HG03159 (cell line): ENCODE measurements around the gene OR8H2.
"Not testable (repeated sequence)": the region's sequence is repeated elsewhere in the genome, so short reads cannot be mapped to it uniquely, and the experiment has no call there.

Source experiments
- ATAC-seq: cut with Tn5 transposase; IDR thresholded peaks from one replicate; pipeline ENCODE4 v1.9.1; 2021; ENCODE audit warnings: mild to moderate bottlenecking, moderate library complexity; ENCODE audit not compliant: unreplicated experiment

Gene OR8H2, protein sequence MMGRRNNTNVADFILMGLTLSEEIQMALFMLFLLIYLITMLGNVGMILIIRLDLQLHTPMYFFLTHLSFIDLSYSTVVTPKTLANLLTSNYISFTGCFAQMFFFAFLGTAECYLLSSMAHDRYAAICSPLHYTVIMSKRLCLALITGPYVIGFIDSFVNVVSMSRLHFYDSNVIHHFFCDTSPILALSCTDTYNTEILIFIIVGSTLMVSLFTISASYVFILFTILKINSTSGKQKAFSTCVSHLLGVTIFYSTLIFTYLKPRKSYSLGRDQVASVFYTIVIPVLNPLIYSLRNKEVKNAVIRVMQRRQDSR

GRCh38 chr11:56103210-56103737, at the start of gene OR8H2:
Gene OR8H2 (plus strand): TSS chr11:56103687. CDS start chr11:56105043, 1,356 bp downstream.
- no peak for ATAC-seq

DNA sequence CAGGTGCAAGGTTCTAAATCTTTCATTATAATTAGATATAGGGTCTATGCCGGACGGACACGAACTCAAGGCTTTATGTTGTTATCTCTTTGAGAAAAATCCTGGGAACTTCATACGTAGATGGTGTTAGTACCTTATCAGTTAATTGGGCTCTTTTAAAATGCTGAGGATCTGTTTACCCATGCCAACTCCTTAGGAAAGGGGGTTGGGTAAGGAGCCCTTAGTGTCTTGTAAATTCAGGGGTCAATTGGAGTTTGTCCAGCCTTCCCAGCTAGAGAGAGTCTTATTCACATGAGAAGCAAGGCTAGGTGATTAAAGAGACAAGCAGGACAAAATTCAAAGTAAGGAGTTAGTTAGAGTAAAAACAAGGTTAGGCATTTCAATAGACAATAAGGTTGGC, 47.1 kb upstream of the OR8H2 start:
- ATAC-seq, result not testable (repeated sequence)

GRCh38 chr11:56057661-56058237, 45.7 kb upstream of the OR8H2 start:
- not testable (repeated sequence) for ATAC-seq

DNA sequence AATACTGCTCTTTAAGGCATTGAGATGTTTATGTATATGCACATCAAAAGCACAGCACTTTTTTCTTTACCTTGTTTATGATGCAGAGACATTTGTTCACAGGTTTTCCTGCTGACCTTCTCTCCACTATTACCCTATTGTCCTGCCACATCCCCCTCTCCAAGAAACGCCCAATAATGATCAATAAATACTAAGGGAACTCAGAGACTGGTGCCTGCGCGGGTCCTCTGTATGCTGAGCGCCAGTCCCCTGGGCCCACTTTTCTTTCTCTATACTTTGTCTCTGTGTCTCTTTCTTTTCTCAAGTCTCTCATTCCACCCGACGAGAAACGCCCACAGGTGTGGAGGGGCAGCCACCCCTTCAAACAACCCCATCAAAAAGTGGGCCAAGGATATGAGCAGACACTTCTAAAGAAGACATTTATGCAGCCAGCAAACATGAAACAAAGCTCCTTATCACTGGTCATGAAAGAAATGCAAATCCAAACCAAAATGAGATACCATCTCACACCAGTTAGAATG, 45.2 kb upstream of the OR8H2 start:
- ATAC-seq, result not testable (repeated sequence)

- no peak for ATAC-seq
Measured at GRCh38 chr11:56066980-56067379, 36.5 kb upstream of the OR8H2 start.

GRCh38 chr11:56089697-56090096, 13.8 kb upstream of the OR8H2 start:
- ATAC-seq, result no peak

GRCh38 chr11:56093008-56093407, 10.5 kb upstream of the OR8H2 start, which contains the start of gene OR8I2:
Gene OR8I2 (plus strand): TSS chr11:56093308. CDS start chr11:56093308, 0 bp downstream.
- no peak for ATAC-seq

GRCh38 chr11:56122073-56122472, 18.6 kb downstream of the OR8H2 start, which contains the start of gene OR8H3:
Gene OR8H3 (plus strand): TSS chr11:56122373. CDS start chr11:56122373, 0 bp downstream.
- no peak for ATAC-seq

DNA sequence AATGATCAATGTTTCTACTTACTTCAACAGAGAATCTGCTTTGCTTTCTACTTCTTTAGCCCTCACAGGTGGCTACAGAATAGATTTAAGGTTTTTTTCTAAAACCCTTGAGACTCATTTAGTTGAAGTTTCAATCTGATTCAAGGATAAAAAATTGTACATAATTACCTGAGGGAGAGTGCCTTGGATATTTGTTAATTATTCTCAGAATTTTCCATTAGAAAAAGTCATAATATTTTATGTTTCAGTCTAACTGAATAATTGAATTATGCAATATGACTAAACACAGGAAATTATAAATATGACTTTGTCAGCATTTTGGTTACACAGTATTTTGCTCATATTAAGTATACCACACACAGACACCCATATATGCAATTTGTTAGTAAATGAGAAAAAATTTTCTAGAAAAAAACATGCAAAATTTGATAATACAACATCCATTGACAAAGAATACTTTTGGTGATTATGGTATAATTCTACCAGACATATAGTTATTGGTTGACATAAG, 36.7 kb downstream of the OR8H2 start, which contains the start of gene OR8J3:
OR8J3 (minus strand) TSS at position 51 of the 511 bp plus-strand sequence. CDS start 2,483 bp downstream, outside the sequence.
- ATAC-seq, result no peak

DNA sequence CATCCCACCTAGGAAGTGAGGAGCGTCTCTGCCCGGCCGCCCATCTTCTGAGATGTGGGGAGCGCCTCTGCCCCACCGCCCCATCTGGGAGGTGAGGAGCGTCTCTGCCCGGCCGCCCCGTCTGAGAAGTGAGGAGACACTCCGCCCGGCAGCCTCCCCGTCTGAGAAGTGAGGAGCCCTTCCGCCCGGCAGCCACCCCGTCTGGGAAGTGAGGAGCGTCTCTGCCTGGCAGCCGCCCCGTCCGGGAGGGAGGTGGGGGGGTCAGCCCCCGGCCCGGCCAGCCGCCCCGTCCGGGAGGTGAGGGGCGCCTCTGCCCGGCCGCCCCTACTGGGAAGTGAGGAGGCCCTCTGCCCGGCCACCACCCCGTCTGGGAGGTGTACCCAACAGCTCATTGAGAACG, 40.2 kb downstream of the OR8H2 start:
- not testable (repeated sequence) for ATAC-seq

DNA sequence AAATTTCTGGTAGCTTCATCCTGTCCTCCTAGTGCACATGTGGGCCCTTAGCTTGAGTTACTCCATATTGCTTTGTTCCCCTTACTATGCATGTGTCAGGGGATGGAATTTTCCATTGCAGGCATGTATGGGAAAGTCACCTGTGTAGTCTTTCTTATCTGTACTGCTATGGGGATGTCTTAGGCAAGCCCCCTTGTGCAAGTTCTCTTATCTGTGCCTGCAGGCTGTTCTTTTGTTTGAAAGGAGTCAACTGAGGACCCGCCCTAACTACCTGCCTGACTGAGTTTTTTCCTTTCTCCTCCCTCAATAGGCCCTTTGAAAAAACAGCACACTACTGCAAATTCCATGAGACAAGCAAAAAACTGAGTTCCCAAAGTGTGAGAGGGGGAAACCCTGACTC, 47.9 kb downstream of the OR8H2 start:
- ATAC-seq, result no peak

DNA sequence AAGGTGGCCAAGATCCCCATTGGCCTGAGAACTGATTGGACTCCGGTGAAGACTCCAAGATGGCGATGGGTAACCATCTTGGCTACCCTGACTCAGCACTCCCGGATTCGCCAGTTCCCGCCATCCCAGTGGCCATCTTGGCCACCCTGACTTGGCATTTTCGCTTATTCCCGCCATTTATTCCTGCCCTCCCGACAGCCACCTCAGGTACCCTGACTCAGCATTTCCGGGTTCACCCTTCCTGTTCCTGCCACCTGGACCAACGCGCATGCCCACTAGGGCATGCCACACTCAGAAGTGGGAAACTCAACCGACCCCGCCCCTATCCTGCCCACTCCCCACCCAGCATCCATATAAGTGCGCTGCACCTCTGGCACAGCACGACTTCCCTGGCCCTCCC, 48.8 kb downstream of the OR8H2 start:
- ATAC-seq, result no peak
